GM13977 (cell line): ENCODE results near the gene PDZD7.

Experiments
- DNase-seq: peaks from one replicate; pipeline ENCODE4 v3.0.0; 2012; ENCODE audit warnings: low spot score
- CTCF ChIP-seq: IDR thresholded peaks from 2 replicates; pipeline ENCODE4 v1.5.1; 2012; ENCODE audit warnings: mild to moderate bottlenecking, control low read depth; ENCODE audit not compliant: insufficient read depth; ENCODE audit errors: extremely low read depth, missing control alignments
- in situ Hi-C: fragments of 300-500 bp; cut with MboI; formaldehyde crosslinking; loops from one replicate; pipeline ENCODE4 v1.12.0; 2022; ENCODE audit warnings: low sequenced_read_pairs, low pct_unique_long_range_greater_than_20kb, mixed read lengths, inconsistent platforms; ENCODE audit not compliant: unreplicated experiment

PDZD7 gene

GRCh38 chr10:100967332-100967731 lies 63.6 kb downstream of the PDZD7 start:
- DNase-seq, result no peak
- no peak for TF ChIP-seq CTCF
- in situ Hi-C loops, result no loop called here

- in situ Hi-C loops, result no loop called here
- TF ChIP-seq CTCF, result no peak
- DNase-seq, result no peak
Measured at GRCh38 chr10:100966887-100967286, 64.0 kb downstream of the PDZD7 start.

GRCh38 chr10:100965820-100966219 lies 65.1 kb downstream of the PDZD7 start:
- in situ Hi-C loops, result no loop called here
- no peak for DNase-seq
- no peak for TF ChIP-seq CTCF

- TF ChIP-seq CTCF, result no peak
- in situ Hi-C loops, result no loop called here
- DNase-seq, result no peak
Measured at GRCh38 chr10:100963826-100964225, 67.1 kb downstream of the PDZD7 start.

GRCh38 chr10:100962351-100963080 lies 68.4 kb downstream of the PDZD7 start:
- DNase-seq, result no peak
- TF ChIP-seq CTCF, result no peak
- in situ Hi-C loops, result no loop called here

GRCh38 chr10:100960251-100960650 lies 70.7 kb downstream of the PDZD7 start:
- in situ Hi-C loops, result no loop called here
- no peak for DNase-seq
- no peak for TF ChIP-seq CTCF
